Transverse colon (tissue), 4 donors: ENCODE data around the gene POC1A.

ENCODE experiments used
- POLR2A ChIP-seq: fragments of 450-650 bp; IDR thresholded peaks from one replicate; pipeline ENCODE4 v1.6.1; 2016; ENCODE audit warnings: antibody characterized with exemption, mild to moderate bottlenecking, moderate library complexity
- POLR2AphosphoS5 ChIP-seq, 3 donors: sonication (generic); formaldehyde crosslinking; IDR thresholded peaks; one replicate each; pipeline ENCODE4 v1.6.1; 2016; ENCODE audit warnings: antibody characterized with exemption in 3 of 3
- TF ChIP-seq, protein P1 (sequence below), 5 experiments: fragments of 200-600 bp in 3 of 5; fragments of 450-650 bp in 2 of 5; sonication (generic) in 3 of 5; IDR thresholded peaks; 1 replicate in 2 of 5; 2 replicates in 3 of 5; pipeline ENCODE4 v1.5.1; 2016 to 2017; ENCODE audit warnings: antibody characterized with exemption in 5 of 5, inconsistent platforms in 3 of 5, mild to moderate bottlenecking in 2 of 5, moderate library complexity in 1 of 5

DNA sequence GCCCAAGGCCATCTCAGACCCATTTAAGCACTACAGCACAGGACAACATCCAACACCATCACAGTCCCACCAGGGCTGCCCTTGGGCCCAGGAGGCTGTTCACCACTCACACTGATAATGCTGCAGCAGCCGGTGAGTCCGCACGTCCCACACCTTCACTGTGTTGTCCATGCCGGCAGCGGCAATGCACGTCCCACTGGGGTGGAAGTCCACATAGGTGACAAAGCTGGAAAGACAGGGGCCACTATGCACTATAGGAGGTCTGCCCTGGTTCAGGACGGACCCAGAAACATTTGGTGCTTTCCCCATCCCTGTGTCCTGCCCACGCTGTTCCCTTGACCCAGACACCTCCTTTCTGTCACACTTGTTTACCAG lies 8.5 kb downstream of the POC1A start:
- no peak for TF ChIP-seq POLR2AphosphoS5 (IDR thresholded peaks at IDR 0.05)
- TF ChIP-seq, protein P1, sequence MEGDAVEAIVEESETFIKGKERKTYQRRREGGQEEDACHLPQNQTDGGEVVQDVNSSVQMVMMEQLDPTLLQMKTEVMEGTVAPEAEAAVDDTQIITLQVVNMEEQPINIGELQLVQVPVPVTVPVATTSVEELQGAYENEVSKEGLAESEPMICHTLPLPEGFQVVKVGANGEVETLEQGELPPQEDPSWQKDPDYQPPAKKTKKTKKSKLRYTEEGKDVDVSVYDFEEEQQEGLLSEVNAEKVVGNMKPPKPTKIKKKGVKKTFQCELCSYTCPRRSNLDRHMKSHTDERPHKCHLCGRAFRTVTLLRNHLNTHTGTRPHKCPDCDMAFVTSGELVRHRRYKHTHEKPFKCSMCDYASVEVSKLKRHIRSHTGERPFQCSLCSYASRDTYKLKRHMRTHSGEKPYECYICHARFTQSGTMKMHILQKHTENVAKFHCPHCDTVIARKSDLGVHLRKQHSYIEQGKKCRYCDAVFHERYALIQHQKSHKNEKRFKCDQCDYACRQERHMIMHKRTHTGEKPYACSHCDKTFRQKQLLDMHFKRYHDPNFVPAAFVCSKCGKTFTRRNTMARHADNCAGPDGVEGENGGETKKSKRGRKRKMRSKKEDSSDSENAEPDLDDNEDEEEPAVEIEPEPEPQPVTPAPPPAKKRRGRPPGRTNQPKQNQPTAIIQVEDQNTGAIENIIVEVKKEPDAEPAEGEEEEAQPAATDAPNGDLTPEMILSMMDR (IDR thresholded peaks at IDR 0.05), result no peak
- TF ChIP-seq POLR2A, result no peak
